GM19043 (cell line): ENCODE results near the gene GYS1.
"Not testable (repeated sequence)": the region's sequence is repeated elsewhere in the genome, so short reads cannot be mapped to it uniquely, and the experiment has no call there.

Source experiments
- ATAC-seq: cut with Tn5 transposase; IDR thresholded peaks from one replicate; pipeline ENCODE4 v1.9.1; 2021; ENCODE audit warnings: low read depth; ENCODE audit not compliant: unreplicated experiment

GYS1 gene

GRCh38 chr19:48947258-48947542 is 45.9 kb downstream of the GYS1 start:
- ATAC-seq: no peak

- ATAC-seq: no peak
Observed at GRCh38 chr19:48946463-48947257, 46.4 kb downstream of the GYS1 start.

- ATAC-seq: no peak
Observed at GRCh38 chr19:48945817-48946216, 47.3 kb downstream of the GYS1 start.

- ATAC-seq: no peak
Observed at GRCh38 chr19:48945415-48945814, 47.7 kb downstream of the GYS1 start.

GRCh38 chr19:48943081-48943480 is 50.0 kb downstream of the GYS1 start:
- no peak for ATAC-seq

DNA sequence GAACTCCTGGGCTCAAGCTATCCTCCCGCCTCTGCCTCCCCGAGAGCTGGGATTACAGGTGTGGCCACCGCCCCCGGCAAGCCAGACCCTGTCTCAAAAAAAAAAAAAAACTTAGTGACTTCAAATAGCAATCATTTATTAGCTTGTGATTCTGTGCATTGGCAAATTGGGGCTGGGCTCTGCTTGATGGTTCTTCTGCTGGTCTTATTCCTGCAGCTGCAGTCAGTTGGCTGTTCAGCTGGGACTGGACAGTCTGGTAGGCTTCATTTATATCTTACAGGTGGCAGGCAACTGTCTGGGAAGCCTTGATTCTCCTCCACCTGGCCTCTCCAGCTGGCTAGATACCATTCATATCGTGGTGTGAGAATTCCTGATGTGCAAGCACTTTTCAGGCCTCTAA is 52.2 kb downstream of the GYS1 start:
- no peak for ATAC-seq

DNA sequence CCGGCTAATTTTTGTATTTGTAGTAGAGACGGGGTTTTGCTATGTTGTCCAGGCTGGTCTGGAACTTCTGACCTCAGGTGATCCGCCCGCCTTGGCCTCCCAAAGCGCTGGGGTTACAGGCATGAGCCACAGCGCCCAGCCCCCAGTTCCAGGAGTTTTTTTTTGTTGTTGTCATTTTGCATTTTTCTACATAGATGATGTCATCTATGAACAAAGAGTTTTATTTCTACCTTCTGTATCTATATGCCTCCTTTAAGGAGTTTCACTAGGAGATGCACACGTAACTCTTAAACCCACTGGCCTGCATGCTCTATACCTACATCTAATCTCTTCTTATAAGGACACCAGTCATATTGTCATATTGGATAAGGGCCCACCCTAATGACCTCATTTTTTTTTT is 54.9 kb downstream of the GYS1 start:
- no peak for ATAC-seq

DNA sequence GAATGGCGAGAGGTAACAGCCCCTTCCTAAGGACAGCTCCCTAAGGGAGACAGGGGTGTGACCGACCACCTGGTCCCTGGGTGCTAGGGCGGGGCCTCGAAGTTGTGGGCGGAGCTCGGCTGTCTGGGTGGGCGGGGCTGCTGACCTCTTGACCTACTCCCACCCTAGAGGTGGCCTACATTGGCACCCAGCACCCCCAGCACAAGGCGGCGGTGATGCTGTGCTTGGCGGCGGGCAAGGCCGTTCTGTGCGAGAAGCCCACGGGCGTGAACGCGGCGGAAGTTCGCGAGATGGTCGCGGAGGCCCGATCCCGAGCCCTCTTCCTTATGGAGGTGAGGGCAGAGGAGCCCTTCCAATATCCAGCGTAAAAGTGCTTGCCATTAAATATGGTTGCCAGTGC is 57.2 kb downstream of the GYS1 start:
- no peak for ATAC-seq

GRCh38 chr19:48934837-48935236 is 58.3 kb downstream of the GYS1 start:
- ATAC-seq: no peak

GRCh38 chr19:48933382-48933932 is 59.7 kb downstream of the GYS1 start, which contains the start of gene DHDH:
DHDH (plus strand) TSS chr19:48933699; CDS start chr19:48933722, 23 bp downstream.
- no peak for ATAC-seq

DNA sequence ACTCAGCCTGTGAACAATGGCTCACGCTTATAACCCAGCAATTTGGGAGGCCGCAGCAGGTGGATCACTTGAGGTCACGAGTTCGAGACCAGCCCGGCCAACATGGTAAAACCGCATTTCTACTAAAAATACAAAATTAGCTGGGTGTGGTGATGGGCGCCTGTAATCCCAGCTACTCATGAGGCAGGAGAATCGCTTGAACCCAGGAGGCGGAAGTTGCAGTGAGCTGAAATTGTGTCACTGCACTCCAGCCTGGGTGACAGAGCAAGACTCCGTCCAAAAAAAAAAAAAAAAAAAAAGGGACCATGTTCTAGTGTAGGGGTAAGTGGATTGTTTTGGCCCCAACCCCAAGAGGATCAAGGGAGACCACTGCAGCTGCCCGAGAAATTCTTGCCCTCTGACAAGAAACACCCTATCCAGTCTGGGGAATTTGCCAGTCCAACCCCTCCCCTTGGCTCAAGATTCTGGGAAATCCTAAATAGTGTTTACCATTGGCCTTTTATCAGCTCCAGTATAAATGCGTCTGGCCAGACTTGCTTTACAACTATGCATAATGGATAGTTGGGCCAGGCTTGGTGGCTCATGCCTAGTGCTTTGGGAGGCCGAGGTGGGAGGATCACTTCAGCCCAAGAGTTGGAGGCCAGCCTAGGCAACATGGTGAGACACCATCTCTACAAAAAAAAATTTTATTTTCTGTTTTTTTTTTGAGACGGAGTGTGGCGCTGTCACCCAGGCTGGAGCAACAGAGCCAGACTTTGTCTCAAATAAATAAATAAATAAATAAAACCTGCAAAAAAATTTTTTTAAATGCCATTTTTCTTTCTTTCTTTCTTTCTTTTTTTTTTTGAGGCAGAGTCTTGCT is 64.7 kb downstream of the GYS1 start:
- no peak for ATAC-seq

GRCh38 chr19:48927692-48928091 is 65.4 kb downstream of the GYS1 start:
- ATAC-seq: not testable (repeated sequence)

GRCh38 chr19:48926909-48927308 is 66.2 kb downstream of the GYS1 start:
- ATAC-seq: no peak

- ATAC-seq: not testable (repeated sequence)
Observed at GRCh38 chr19:48925890-48926289, 67.2 kb downstream of the GYS1 start.

GRCh38 chr19:48925240-48925843 is 67.8 kb downstream of the GYS1 start:
- no peak for ATAC-seq

DNA sequence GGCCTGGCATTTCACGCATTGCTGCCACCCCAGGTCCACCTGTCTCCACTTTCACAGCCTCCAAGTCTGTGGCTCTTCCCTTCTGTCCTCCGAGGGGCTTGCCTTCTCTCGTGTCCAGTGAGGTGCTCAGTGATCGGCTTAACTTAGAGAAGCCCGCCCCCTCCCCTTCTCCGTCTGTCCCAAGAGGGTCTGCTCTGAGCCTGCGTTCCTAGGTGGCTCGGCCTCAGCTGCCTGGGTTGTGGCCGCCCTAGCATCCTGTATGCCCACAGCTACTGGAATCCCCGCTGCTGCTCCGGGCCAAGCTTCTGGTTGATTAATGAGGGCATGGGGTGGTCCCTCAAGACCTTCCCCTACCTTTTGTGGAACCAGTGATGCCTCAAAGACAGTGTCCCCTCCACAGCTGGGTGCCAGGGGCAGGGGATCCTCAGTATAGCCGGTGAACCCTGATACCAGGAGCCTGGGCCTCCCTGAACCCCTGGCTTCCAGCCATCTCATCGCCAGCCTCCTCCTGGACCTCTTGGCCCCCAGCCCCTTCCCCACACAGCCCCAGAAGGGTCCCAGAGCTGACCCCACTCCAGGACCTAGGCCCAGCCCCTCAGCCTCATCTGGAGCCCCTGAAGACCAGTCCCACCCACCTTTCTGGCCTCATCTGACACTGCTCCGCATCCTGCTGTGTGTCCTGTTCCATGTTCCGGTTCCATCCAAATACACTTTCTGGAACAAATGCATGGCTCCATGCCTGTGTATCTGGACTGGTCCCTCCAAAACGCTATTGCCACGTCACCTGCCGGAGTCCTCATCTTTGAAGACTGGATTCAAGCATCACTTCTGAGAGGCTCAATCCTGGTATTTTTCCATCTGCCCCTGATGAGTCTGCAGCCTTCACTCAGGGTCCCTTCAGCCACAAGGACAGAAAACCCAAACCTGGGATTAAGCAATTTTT is 70.3 kb downstream of the GYS1 start:
- no peak for ATAC-seq

DNA sequence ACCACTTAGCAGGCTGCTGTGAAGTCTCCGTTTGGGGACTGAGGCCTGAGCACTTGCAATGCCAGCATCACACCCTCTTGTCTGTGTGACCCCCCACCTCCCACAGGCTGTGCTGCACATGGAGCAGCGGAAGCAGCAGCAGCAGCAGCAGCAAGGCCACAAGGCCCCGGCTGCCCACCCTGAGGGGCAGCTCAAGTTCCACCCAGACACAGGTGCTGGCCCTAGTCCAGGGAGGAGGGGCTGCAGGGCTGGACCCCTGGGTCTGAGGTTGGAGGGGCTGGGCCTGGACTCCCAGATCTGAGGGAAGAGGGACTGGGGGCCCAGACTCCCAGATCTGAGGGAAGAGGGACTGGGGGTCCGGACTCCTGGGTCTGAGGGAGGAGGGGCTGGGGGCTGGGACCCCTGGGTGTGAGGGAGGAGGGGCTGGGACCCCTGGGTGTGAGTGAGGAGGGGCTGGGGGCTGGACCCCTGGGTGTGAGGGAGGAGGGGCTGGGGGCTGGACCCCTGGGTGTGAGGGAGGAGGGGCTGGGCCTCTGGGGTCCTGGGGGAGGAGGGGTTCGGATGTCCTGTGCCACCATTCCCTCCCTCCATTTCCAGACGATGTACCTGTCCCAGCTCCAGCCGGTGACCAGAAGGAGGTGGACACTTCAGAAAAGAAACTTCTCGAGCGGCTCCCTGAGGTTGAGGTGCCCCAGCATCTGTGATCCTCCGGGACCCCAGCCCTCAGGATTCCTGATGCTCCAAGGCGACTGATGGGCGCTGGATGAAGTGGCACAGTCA is 71.2 kb downstream of the GYS1 start:
- ATAC-seq: no peak

DNA sequence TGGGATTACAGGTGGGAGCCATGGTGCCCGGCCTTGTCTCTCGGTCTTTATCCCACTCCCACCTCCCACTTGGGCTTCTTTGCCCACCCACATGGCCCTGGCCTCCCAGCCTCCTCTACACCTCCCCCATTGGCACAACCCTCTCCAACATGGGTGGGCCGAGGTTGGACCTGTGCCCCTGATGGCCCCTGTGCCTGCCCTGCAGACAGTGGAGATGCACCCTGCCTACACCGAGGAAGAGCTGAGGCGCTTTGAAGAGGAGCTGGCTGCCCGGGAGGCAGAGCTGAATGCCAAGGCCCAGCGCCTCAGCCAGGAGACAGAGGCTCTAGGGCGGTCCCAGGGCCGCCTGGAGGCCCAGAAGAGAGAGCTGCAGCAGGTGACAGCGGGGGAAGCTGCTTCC is 72.2 kb downstream of the GYS1 start:
- ATAC-seq: no peak

DNA sequence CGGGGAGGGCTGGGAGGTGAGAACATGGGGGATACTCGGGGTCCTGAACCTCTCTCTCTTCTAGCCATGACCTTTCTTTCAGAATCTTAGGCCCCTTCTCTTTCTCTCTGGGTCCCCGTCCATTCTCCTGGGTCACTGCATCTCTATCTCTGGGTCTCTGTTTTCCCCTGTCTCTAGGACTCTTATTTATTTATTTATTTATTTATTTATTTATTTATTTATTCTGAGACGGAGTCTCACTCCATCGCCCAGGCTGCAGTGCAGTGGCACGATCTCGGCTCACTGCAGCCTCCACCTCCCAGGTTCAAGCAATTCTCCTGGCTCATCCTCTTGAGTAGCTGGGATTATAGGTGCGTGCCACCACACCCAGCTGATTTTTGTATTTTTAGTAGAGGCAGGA is 73.8 kb downstream of the GYS1 start:
- ATAC-seq: not testable (repeated sequence)
